HG02840 (cell line): ENCODE results near the gene FAM234B.

Experiments used
- ATAC-seq: cut with Tn5 transposase; IDR thresholded peaks from one replicate; pipeline ENCODE4 v1.9.1; 2021; ENCODE audit warnings: mild to moderate bottlenecking, moderate library complexity, moderate number of reproducible peaks; ENCODE audit not compliant: unreplicated experiment, low FRiP score

Gene FAM234B

GRCh38 chr12:13085968-13086686 lies 41.9 kb downstream of the FAM234B start:
- no peak for ATAC-seq

DNA sequence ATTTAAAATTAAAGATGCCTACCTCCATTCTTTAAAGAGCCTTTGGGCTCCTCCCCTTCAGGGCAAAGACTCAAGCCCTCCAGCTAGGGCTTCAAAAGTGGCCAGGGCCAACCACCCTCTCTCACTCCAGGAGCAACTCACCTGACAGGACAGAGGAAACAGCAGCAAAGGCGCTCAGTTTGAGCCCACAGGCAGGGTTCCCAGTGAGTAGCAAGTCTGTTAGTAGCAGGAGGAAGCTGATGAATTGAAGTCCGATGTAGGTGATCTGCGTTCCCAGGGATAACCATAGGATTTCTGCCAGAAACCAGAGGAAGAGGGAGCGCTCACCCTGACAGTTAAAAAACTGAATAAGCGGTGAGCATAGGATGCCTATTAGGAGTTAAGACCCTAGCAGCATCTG lies 43.6 kb downstream of the FAM234B start:
- no peak for ATAC-seq

GRCh38 chr12:13088496-13088895 lies 44.3 kb downstream of the FAM234B start:
- no peak for ATAC-seq

GRCh38 chr12:13090054-13090453 lies 45.9 kb downstream of the FAM234B start:
- ATAC-seq, result no peak

GRCh38 chr12:13091832-13092231 lies 47.7 kb downstream of the FAM234B start:
- no peak for ATAC-seq

DNA sequence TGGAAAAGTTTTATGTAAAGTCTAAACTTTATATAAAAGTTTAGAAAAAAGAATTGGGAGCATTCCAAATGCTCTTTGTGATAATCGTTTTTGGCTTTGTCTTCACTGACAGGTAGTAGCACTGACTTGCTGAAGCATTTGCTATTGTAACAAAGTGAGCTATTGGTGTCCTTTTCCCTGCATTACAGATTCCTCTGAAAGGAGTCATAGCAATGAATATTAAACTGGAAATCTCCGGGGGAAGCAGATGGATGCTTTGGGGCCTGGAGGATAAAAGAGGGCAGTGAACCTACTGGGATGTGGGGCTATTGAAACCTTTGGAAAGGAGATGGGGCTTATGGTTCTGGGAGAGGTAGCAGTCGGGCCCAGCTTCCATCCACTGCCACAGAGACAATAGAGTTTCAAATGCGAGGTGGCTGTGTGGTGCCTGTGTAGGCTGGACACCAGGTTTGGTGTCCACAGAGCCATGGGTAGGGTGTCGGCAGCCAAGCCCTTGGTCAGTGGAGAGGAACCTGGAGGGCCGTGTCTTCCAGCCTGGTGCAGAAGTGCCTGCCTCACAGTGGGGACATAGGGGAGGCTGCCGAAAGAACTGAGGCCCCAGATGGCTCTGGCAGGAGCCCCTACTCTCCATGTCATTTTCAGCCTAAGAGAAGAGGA lies 49.1 kb downstream of the FAM234B start:
- ATAC-seq, result no peak

GRCh38 chr12:13093848-13094220 lies 49.7 kb downstream of the FAM234B start:
- ATAC-seq, result no peak

DNA sequence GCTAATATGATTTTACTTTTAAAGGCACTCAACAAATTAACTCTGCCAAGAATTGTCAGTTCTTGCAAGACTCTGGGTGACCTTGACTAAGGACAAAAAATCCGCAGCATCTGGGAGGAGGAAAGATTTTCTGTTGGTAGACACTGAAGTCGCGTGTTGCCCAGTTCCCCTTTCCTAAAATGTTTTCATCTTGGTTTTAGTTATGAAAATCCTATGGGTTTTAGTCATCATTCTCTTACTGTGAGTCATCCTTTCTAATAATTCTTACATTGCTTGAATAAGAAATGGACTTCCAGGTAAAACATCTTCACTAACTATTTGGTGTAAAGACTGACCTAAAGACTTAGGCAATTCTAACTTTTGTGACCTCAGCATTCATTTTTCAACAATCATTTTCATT lies 50.2 kb downstream of the FAM234B start:
- no peak for ATAC-seq

DNA sequence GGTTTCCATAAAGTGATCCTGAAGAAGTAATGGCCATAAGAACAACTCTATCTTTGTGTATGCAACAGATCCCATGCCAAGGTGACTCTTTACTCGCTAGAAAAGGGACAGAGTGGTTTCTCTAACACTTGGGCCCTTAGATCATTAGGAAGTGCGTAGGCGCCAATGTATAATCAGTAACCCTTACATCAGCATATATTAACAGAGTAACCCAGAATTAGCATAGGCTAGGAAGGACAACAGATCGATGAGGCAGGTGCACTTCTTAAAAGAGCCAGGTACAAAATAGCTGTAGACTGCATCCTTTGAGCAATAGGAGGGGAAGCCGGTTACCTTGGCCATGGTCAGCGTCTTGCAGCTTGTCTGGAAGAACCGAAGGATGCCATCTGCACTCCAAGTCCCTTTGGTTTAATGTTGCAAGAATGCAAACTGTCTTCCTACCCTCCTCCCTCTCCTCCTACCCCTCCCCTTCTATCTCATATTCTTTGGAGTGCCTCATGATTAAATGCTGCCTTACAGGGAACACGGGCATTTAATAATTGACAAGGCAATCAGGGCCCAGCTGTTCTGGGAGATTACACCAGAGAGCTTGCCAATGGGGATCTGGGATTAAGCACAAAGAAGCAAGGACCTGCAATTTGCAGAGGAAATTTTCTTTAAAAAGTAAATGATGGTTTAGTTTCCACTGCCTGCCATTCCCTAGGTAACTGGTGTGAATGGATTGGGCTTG lies 51.2 kb downstream of the FAM234B start:
- no peak for ATAC-seq

DNA sequence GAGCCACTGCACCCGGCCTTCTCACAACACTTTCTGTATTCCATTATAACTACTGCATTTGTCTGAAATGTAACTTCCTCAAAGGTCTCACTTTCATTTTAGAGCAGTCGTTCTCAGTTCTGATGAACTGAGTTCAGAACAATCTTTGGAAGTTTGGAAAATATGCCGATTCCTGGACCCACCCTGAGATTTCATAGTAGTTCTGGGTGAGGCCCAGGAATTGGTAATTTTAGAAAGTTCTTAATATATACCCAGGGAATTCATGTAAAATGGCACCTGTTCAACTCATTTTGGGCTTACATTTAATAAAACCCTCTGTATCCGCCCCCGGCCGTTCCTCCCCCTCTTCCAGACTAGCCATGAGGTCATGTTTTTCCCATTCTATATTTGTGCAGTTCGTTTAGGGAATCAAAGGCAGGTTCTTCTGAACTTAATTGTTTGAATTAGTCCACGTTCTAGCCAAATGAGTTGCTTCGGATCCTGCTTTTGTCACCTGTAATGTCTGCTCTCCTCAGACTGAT lies 53.4 kb downstream of the FAM234B start:
- ATAC-seq, result no peak

DNA sequence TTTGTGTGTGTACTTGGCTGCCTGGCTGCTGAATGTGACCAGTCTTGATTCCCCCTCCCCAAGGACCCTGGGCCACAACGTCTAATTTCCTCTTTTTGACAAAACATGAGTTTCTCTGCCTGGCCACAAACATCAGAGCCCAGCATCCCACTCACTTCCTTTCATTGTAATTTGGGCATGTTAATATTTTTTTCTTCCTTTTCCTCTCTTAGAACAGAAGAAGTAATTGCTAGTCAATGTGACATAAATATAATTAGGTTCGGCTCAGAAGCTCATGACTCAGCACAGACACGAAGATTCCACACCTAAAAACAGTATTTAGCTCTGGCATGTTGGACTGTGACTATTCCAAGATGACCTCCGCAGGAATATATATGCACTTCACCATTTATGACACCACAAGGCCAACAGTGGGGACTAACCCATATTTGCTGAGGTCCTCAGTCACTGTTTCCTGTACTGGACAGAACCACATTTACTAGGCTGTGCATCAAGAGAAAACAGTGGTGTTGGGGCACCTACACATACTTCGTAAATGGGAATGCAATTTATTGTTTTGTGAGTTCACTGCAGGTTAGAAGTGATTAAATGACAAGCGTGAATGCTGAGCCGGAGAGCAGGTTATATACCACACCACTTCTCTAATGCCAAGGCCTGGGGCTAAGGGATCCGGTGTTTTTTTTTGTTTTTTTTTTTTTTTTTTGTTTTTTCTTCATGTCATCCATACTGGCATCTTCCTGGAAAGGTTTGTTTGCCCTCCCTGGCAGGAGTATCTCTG lies 55.1 kb downstream of the FAM234B start:
- no peak for ATAC-seq

- no peak for ATAC-seq
Observed at GRCh38 chr12:13099844-13100604, 55.8 kb downstream of the FAM234B start.

GRCh38 chr12:13100605-13100881 lies 56.4 kb downstream of the FAM234B start:
- no peak for ATAC-seq

DNA sequence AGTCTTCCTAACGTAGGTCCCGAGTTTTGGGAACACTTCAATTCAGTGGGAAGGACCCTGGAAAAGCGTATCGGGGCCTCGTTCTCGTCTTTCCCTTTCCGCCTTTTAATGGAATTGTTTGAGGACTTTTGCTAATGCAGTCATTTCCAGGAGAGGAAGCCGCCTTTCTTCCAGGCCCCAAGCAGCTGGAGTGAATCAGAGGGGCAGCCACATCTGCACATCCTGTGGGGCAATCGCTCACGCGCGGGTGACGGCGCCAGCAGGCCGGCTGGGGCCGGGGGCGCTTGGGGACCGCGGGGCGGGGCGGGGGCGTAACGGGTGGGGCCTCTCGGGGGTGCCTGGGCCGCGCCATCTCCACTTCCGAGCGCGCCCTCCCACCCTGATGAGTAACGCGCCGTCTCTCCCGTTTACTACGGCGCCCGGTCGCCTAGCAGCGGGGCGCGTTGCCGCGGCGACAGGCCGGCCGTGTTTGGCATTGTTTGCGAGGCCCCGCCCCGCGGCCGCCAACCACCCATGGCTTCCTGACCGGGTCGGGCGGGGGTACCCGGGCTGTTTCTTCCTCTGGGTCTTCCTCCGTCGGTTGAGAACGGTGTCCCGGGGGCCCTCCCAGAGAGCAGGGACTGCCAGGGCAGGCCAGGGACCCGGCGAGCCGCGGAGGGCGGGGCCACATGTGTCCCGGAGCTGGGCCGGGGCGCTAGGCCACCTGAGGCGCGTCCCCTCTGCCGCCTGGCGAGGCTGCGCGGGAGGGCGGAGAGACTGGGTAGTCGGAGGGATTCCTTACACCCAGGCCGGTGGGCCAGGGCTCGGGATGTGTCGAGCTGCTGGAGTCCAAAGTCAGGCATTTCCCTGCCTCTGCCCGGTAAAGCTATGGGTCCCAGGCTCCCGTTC lies 56.9 kb downstream of the FAM234B start:
- peak; percentile 81 for ATAC-seq

- ATAC-seq, result no peak
Observed at GRCh38 chr12:13101821-13102375, 57.7 kb downstream of the FAM234B start.

DNA sequence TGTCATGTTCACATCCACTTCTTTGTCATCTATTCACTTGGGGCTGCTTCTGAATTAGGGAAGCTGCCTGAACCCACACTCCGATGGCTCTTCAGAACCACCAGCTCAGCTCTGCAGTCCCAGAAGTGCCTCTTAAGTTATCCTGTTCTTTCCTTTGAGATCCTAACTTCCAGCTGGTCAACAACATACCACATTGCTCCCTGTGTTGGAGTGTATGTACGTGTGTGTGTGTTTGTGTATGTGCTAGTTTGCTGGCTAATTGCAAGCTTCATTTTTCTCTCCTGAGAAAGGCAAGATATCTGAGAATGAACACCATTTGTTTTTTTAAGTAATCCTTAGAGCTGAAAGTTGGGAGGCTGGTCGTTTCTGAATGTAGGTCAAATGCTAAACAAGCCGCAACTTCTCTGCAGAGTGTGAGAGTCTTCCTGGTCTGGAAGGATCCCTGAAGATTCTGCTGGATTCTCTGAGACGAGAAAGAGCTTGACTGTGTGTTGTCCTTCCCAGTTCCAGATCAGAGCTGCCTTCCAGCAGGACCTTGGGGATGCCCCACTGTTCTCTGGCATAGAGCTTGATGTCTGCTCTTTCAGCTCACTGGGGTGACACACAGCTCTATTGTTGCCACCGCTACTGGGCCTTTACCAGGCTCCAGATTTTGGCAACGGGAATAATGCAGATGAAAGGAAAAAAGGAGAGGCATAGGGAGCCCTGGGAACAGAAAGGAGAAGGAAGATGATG lies 58.4 kb downstream of the FAM234B start:
- no peak for ATAC-seq

DNA sequence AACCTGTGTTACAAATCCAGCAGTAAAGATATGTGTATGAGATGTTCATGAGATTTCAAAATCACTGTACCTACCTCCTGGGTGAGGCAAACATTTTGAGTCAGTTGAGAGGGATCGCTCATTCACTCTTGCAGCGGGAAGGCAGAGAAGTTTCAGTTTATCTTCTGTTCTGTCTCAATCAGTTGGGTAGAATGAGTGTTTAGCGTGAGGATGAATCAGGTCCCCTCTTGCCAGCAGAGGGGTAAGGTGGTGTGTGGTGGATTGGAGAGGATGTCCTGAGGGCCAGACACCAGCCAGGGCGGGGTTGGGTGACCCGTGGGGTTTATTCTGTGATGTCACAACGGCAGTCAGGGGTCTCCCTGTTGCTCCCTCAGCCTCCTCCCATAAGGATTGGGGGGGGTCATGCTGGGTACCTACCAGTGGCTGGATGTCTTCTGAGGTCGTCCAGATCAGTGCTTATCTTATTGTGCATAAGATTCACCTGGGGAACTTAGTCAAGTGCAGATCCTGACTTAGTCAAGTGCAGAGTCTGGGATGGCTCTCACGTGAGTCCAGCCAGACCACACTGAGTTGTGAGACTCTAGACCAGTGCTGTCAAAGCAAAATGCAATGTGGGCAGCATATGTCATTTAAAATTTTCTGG lies 59.3 kb downstream of the FAM234B start, which contains the start of gene GSG1:
Gene GSG1 (minus strand): TSS at position 277 of the 643 bp plus-strand sequence. CDS start 155 bp downstream, at position 122.
- ATAC-seq, result no peak

GRCh38 chr12:13104409-13104808 lies 60.2 kb downstream of the FAM234B start:
- ATAC-seq, result no peak
